NB4 (cell line): ENCODE measurements around the gene KATNB1.

Experiments used
- CTCF ChIP-seq: IDR thresholded peaks from one replicate; pipeline ENCODE4 v1.5.1; 2012; ENCODE audit warnings: low read depth, low read length
- MAX ChIP-seq: IDR thresholded peaks from 2 replicates; pipeline ENCODE4 v1.6.1; 2011; ENCODE audit warnings: low read depth, low read length
- POLR2A ChIP-seq: IDR thresholded peaks from 2 replicates; pipeline ENCODE4 v1.6.1; 2011; ENCODE audit warnings: mild to moderate bottlenecking; ENCODE audit not compliant: insufficient read length; ENCODE audit errors: extremely low read depth

- TF ChIP-seq CTCF: no peak
- TF ChIP-seq MAX: no peak
- TF ChIP-seq POLR2A: no peak
Measured at GRCh38 chr16:57747496-57747895, 11.9 kb downstream of the KATNB1 start.
